Measurements from ENCODE around the gene CDC42EP1.

- no peak for TF ChIP-seq CTCF (IDR thresholded peaks at IDR 0.05)
- no peak for TF ChIP-seq POLR2A (IDR thresholded peaks at IDR 0.05)
Observed at GRCh38 chr22:37511395-37512104, 48.7 kb upstream of the CDC42EP1 start.

All from vagina (tissue), 2 donors.